CD4-positive, alpha-beta memory T cell (primary cell): Measurements from ENCODE around the gene AGBL3. TPM values are rescaled to one million over a fixed set of nuclear protein-coding genes. Genes with fewer than 3 reads are reported as not detected.

Experiments
- CTCF ChIA-PET: fragments of 350-600 bp; sonication (Branson Sonifier 250); formaldehyde crosslinking; loops from one replicate; lab custom pipeline; 2021; ENCODE audit warnings: inconsistent platforms; ENCODE audit not compliant: partially characterized antibody; lab: Charles Lee
- POLR2A ChIA-PET: fragments of 350-600 bp; sonication (Branson Sonifier 250); formaldehyde crosslinking; loops from one replicate; lab custom pipeline; 2021; ENCODE audit not compliant: partially characterized antibody; lab: Charles Lee
- DNase-seq, 5 donors: peaks; one replicate each; pipeline versions ENCODE4 v3.0.0 to v3.0.0-alpha.2; 2020 to 2022; ENCODE audit warnings: mixed read lengths in 1 of 5
- H3K27ac ChIP-seq: one replicate; pipeline ENCODE4 v1.7.0; 2013; ENCODE audit warnings: low read depth, low read length
- H3K27me3 ChIP-seq: 2 replicates; pipeline ENCODE4 v1.7.0; 2013; ENCODE audit warnings: mild to moderate bottlenecking, low read length, moderate library complexity; ENCODE audit not compliant: insufficient read depth
- H3K36me3 ChIP-seq: 2 replicates; pipeline ENCODE4 v1.7.0; 2013; ENCODE audit warnings: mild to moderate bottlenecking, low read length, moderate library complexity; ENCODE audit not compliant: insufficient read depth
- H3K4me1 ChIP-seq: 2 replicates; pipeline ENCODE4 v1.7.0; 2013; ENCODE audit warnings: mild to moderate bottlenecking, low read length, moderate library complexity; ENCODE audit not compliant: insufficient read depth
- H3K4me3 ChIP-seq, 2 donors: one replicate each; pipeline ENCODE4 v1.7.0; 2013; ENCODE audit warnings: low read length in 2 of 2, mild to moderate bottlenecking in 1 of 2
- H3K9me3 ChIP-seq, 2 donors: one replicate each; pipeline ENCODE4 v1.7.0; 2013; ENCODE audit warnings: low read length in 2 of 2, control low read depth in 1 of 2; ENCODE audit not compliant: control insufficient read depth in 1 of 2
- H3K27ac Mint-ChIP-seq, 7 donors: one replicate each; pipeline ENCODE4 v1.8.0; 2020 to 2021; ENCODE audit warnings: mixed read lengths in 7 of 7, mild to moderate bottlenecking in 6 of 7, inconsistent platforms in 3 of 7, moderate library complexity in 3 of 7
- H3K27me3 Mint-ChIP-seq, 2 donors: one replicate each; pipeline ENCODE4 v1.8.0; 2020 to 2021; ENCODE audit warnings: mixed read lengths in 2 of 2
- H3K36me3 Mint-ChIP-seq, 2 donors: one replicate each; pipeline ENCODE4 v1.8.0; 2020 to 2021; ENCODE audit warnings: mixed read lengths in 2 of 2, inconsistent platforms in 1 of 2, mild to moderate bottlenecking in 1 of 2
- H3K4me1 Mint-ChIP-seq, 4 donors: one replicate each; pipeline ENCODE4 v1.8.0; 2020 to 2021; ENCODE audit warnings: mixed read lengths in 4 of 4, mild to moderate bottlenecking in 1 of 4
- H3K4me3 Mint-ChIP-seq, 8 donors: one replicate each; pipeline ENCODE4 v1.8.0; 2020 to 2021; ENCODE audit warnings: mixed read lengths in 8 of 8, mild to moderate bottlenecking in 7 of 8, moderate library complexity in 6 of 8, inconsistent platforms in 3 of 8
- H3K9me3 Mint-ChIP-seq, 8 donors: one replicate each; pipeline ENCODE4 v1.8.0; 2020 to 2021; ENCODE audit warnings: mixed read lengths in 8 of 8, mild to moderate bottlenecking in 5 of 8, inconsistent platforms in 3 of 8, moderate library complexity in 1 of 8
- intact Hi-C: fragments of 100-400 bp; cut with micrococcal nuclease; formaldehyde crosslinking; loops from one replicate; pipeline ENCODE4 v1.15.1; 2023
- polyA plus RNA-seq, 2 donors: library from polyadenylated mRNA; unstranded; fragments of 300-500 nt; fragmentation: Illumina TruSeq; gene quantifications; one replicate each; pipeline ENCODE4 v1.2.3, GENCODE V29; 2021
- total RNA-seq, 2 experiments: library from RNA; stranded (reverse); gene quantifications; one replicate each; pipeline ENCODE4 v1.2.3, GENCODE V29; 2021

AGBL3 gene
- total and polyA plus RNA-seq, 4 experiments from 2014 or later, result 0.42 to 6.2 (median 3.2) TPM

DNA sequence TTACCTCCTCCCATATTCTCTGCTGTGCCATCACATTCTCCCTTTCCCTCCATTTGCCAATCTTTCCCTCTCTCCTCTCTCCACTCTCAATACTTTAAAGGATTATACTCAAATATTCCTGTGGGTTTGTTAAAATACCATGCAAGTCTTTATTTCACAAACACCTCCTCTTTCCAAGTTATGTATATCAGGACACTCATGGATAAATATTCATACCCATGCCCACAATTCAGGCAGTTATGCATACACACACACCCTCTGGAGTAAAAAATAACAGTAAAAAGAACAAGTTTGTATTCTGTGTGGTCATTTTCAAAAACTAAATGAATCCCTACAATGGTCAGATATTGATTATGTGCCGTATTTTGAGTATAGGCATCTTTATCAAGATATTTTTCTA, 88.2 kb downstream of the AGBL3 start:
- no peaks in the 10 kb centered on the region for H3K36me3 Mint-ChIP-seq
- H3K4me1 ChIP-seq, result no peaks in the 10 kb centered on the region
- CTCF ChIA-PET, result no interaction called here
- no peak overlapping the region for H3K27ac ChIP-seq
- H3K36me3 ChIP-seq, result no peaks in the 10 kb centered on the region
- no peak overlapping the region for H3K4me3 Mint-ChIP-seq
- H3K4me1 Mint-ChIP-seq, result no peaks in the 10 kb centered on the region
- intact Hi-C loops, result no loop called here
- H3K9me3 Mint-ChIP-seq, result peaks cover 0 to 9% (median under 1%) of the 10 kb centered on the region in 8 donors
- no peaks in the 10 kb centered on the region for H3K27me3 Mint-ChIP-seq
- H3K4me3 ChIP-seq, result no peak overlapping the region
- no peak for DNase-seq
- no peak overlapping the region for H3K27ac Mint-ChIP-seq
- H3K9me3 ChIP-seq, result no peaks in the 10 kb centered on the region
- POLR2A ChIA-PET, result no interaction called here
- H3K27me3 ChIP-seq, result no peaks in the 10 kb centered on the region

DNA sequence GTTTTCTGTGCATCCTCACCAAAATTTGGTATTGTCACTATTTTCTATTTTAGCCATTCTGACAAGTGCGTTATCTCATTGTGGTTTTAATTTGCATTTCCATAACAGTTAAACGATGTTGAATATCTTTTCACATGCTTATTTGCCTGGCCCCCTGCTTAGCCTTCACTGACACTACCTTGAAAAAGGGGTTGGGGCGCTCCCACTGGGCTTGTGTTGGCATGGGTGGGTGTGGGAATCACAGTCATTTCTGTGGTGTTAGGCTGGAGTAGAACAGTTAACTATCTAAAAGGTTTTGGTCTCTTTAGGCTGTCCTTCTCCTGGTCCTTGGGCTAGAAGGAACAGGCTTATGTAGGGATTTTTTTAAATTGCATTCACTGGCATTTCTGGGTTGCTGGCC, 89.4 kb downstream of the AGBL3 start:
- no peaks in the 10 kb centered on the region for H3K36me3 ChIP-seq
- Mint-ChIP-seq H3K27me3 (no peaks in the 10 kb centered on the region), H3K4me1 (no peaks in the 10 kb centered on the region), H3K27ac (no peak overlapping the region), H3K4me3 (no peak overlapping the region), H3K36me3 (no peaks in the 10 kb centered on the region), H3K9me3 (peaks cover 0 to 7% (median 0%) of the 10 kb centered on the region in 8 donors)
- DNase-seq, result no peak
- no peaks in the 10 kb centered on the region for H3K9me3 ChIP-seq
- no peak overlapping the region for H3K4me3 ChIP-seq
- ChIA-PET POLR2A (no interaction called here), CTCF (no interaction called here)
- intact Hi-C loops, result no loop called here
- H3K27ac ChIP-seq, result no peak overlapping the region
- H3K4me1 ChIP-seq, result no peaks in the 10 kb centered on the region
- H3K27me3 ChIP-seq, result no peaks in the 10 kb centered on the region

DNA sequence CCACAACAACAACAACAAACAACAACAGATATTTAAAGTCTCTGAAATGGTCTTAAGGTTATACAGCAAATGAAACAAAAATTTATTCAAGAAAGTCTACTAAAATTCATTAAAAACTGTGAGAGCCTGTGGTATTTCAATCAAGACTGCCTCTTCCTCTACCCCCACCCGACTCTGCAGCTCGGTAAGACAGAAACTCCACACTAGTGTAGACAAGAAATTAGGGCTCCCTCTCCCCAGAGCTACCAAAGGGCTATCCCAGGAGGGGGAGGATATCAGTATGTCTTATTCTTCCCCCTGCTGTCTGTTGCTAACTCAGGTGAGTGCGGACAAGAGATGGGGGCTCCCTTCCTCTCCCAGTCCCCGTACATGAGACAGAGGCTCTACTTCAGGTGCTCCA, 90.6 kb downstream of the AGBL3 start:
- Histone ChIP-seq H3K4me1 (no peaks in the 10 kb centered on the region), H3K4me3 (no peak overlapping the region), H3K9me3 (no peaks in the 10 kb centered on the region), H3K27ac (no peak overlapping the region), H3K36me3 (no peaks in the 10 kb centered on the region), H3K27me3 (no peaks in the 10 kb centered on the region)
- H3K36me3 Mint-ChIP-seq, result no peaks in the 10 kb centered on the region
- H3K27ac Mint-ChIP-seq, result no peak overlapping the region
- no peaks in the 10 kb centered on the region for H3K27me3 Mint-ChIP-seq
- no peak for DNase-seq
- no peaks in the 10 kb centered on the region for H3K9me3 Mint-ChIP-seq
- H3K4me1 Mint-ChIP-seq, result no peaks in the 10 kb centered on the region
- POLR2A ChIA-PET, result no interaction called here
- no peak overlapping the region for H3K4me3 Mint-ChIP-seq
- intact Hi-C loops, result no loop called here
- CTCF ChIA-PET, result interaction anchor here (1.2 kb wide), 1 partner anchor 14 kb away, joined by 3 read pairs; no protein-coding TSS in a partner anchor

- no peak overlapping the region for H3K27ac Mint-ChIP-seq
- Histone ChIP-seq H3K27me3 (no peaks in the 10 kb centered on the region), H3K27ac (no peak overlapping the region), H3K4me3 (no peak overlapping the region), H3K4me1 (no peaks in the 10 kb centered on the region), H3K36me3 (no peaks in the 10 kb centered on the region), H3K9me3 (no peaks in the 10 kb centered on the region)
- H3K9me3 Mint-ChIP-seq, result no peaks in the 10 kb centered on the region
- ChIA-PET POLR2A (no interaction called here), CTCF (interaction anchor here (1.2 kb wide), 1 partner anchor 13 kb away, joined by 3 read pairs; no protein-coding TSS in a partner anchor)
- DNase-seq, result no peak
- no peaks in the 10 kb centered on the region for H3K36me3 Mint-ChIP-seq
- H3K4me1 Mint-ChIP-seq, result no peaks in the 10 kb centered on the region
- no peak overlapping the region for H3K4me3 Mint-ChIP-seq
- H3K27me3 Mint-ChIP-seq, result no peaks in the 10 kb centered on the region
- intact Hi-C loops, result no loop called here
These were observed 91.3 kb downstream of the AGBL3 start for GRCh38 chr7:135077642-135078041.

DNA sequence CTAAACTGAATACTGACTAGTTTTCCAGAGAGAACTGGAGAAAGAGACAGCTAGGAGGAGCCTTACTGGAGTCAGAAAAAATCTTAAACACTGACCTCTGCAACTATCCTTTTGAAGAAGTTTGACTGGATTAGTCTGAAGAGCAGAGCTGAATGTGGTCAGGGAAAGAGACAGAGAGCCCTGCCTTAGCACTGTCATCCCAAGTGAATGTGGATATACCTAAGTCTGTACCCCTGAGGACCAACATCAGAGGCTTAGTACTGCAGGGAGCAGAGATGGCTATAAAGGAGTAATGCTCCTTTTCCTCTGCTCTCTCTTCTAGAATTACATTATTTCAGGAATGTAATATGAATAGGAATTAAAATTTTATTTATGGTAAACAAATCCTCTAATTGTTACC, 91.7 kb downstream of the AGBL3 start:
- H3K36me3 ChIP-seq, result no peaks in the 10 kb centered on the region
- Mint-ChIP-seq H3K27me3 (no peaks in the 10 kb centered on the region), H3K27ac (no peak overlapping the region), H3K4me1 (no peaks in the 10 kb centered on the region), H3K9me3 (peaks cover 0 to 2% (median 0%) of the 10 kb centered on the region in 8 donors), H3K36me3 (no peaks in the 10 kb centered on the region), H3K4me3 (no peak overlapping the region)
- ChIA-PET POLR2A (no interaction called here), CTCF (interaction anchor here (1.2 kb wide), 1 partner anchor 12 kb away, joined by 3 read pairs; no protein-coding TSS in a partner anchor)
- H3K4me1 ChIP-seq, result no peaks in the 10 kb centered on the region
- no peak overlapping the region for H3K4me3 ChIP-seq
- no peak for DNase-seq
- intact Hi-C loops, result no loop called here
- H3K9me3 ChIP-seq, result no peaks in the 10 kb centered on the region
- no peaks in the 10 kb centered on the region for H3K27me3 ChIP-seq
- H3K27ac ChIP-seq, result no peak overlapping the region

DNA sequence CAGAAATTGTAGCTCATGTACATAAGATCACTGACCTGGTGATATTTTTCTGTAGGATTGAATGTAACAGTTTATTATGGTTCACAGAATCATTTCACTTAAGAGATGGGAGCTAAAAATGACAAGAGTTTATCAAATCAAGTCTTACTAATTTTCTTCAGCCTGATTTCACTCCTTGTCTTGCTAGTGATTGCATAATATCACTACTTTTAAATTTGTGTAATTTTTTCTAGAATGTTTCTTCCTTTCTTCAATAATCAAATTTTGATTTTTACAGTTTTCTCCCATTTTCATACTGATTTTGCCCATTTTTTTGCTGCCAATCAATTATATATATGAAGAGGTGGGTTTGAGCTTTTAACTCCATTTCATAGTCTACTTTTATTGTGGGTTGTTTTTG, 92.8 kb downstream of the AGBL3 start:
- POLR2A ChIA-PET, result no interaction called here

DNA sequence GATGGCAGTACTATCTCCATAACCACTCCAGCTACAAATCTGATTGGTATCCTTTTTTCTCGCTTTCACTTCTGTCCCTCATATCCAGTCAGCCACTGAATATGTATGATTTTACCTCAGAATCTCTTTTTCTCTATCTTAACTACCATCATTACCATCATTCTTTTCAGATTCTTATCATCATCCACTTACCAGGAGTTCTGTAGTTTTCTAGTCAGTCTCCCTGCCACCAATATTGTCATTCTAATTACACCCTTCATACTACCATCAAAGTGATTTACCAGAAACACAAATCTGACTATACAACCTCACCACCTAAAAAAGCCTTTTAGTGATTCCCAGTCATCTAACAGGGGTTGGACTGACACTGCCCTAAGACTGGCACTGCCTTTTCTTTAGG, 96.7 kb downstream of the AGBL3 start:
- POLR2A ChIA-PET, result no interaction called here

More for the DNA sequence above, 92.8 kb downstream of the AGBL3 start:
- no peaks in the 10 kb centered on the region for H3K27me3 ChIP-seq
- H3K9me3 Mint-ChIP-seq, result peaks cover 0 to 2% (median 0%) of the 10 kb centered on the region in 8 donors
- no peaks in the 10 kb centered on the region for H3K9me3 ChIP-seq
- no peak overlapping the region for H3K4me3 ChIP-seq
- H3K4me3 Mint-ChIP-seq, result no peak overlapping the region
- no peaks in the 10 kb centered on the region for H3K36me3 Mint-ChIP-seq
- H3K4me1 Mint-ChIP-seq, result no peaks in the 10 kb centered on the region
- no peak overlapping the region for H3K27ac ChIP-seq
- no peaks in the 10 kb centered on the region for H3K27me3 Mint-ChIP-seq
- DNase-seq, result no peak
- no peaks in the 10 kb centered on the region for H3K36me3 ChIP-seq
- CTCF ChIA-PET, result interaction anchor here (0.6 kb wide), 1 partner anchor 226 kb away, joined by 3 read pairs; no protein-coding TSS in a partner anchor
- no peak overlapping the region for H3K27ac Mint-ChIP-seq
- no peaks in the 10 kb centered on the region for H3K4me1 ChIP-seq
- intact Hi-C loops, result no loop called here

More for the DNA sequence above, 96.7 kb downstream of the AGBL3 start:
- Histone ChIP-seq H3K27ac (no peak overlapping the region), H3K9me3 (no peaks in the 10 kb centered on the region), H3K27me3 (no peaks in the 10 kb centered on the region), H3K36me3 (no peaks in the 10 kb centered on the region), H3K4me1 (no peaks in the 10 kb centered on the region), H3K4me3 (no peak overlapping the region)
- Mint-ChIP-seq H3K4me1 (no peaks in the 10 kb centered on the region), H3K36me3 (peaks cover 6 to 13% of the 10 kb centered on the region in 2 donors), H3K27ac (no peak overlapping the region), H3K4me3 (no peak overlapping the region), H3K27me3 (no peaks in the 10 kb centered on the region), H3K9me3 (peaks cover 2 to 33% (median 27%) of the 10 kb centered on the region in 8 donors)
- DNase-seq, result no peak
- CTCF ChIA-PET, result no interaction called here
- intact Hi-C loops, result no loop called here
